ENCODE measurements around the gene CFAP161.
A peak's percentile ranks its signal among the peaks of the same experiment; 100 is the strongest.

The CFAP161 gene

GRCh38 chr15:81155375-81156218 is 21.5 kb downstream of the CFAP161 start:
- H4K20me1 ChIP-seq (ENCODE audit: insufficient read depth, low read length, poor library complexity, severe bottlenecking), result no peaks in the 10 kb centered on the region
- peaks cover 3% of the 10 kb centered on the region for H3K4me1 ChIP-seq (ENCODE audit: insufficient read depth, low read length, poor library complexity, severe bottlenecking)
- TF ChIP-seq CTCF (conservative IDR thresholded peaks at IDR 0.05; ENCODE audit: low read length), result peak; percentile 83
- TF ChIP-seq EZH2phosphoT487 (IDR thresholded peaks at IDR 0.05; ENCODE audit: borderline replicate concordance), result no peak
- H3K4me2 ChIP-seq (ENCODE audit: low read depth, low read length, poor library complexity, severe bottlenecking), result no peak overlapping the region
- H3K79me2 ChIP-seq (ENCODE audit: insufficient read depth, low read length), result no peaks in the 10 kb centered on the region
- H3K9me3 ChIP-seq (ENCODE audit: insufficient read depth, low read depth, low read length), result no peaks in the 10 kb centered on the region
- no peak overlapping the region for H3K4me3 ChIP-seq (ENCODE audit: low read length, poor library complexity, severe bottlenecking)
- no peaks in the 10 kb centered on the region for H3K9me2 ChIP-seq (replicated peaks; ENCODE audit: low read depth, low read length)
- peak overlapping the region; percentile 37 for H2AFZ ChIP-seq (ENCODE audit: low read length)
- no peaks in the 10 kb centered on the region for H3K36me3 ChIP-seq (ENCODE audit: insufficient read depth, low read length)
- H3K27me3 ChIP-seq (ENCODE audit: insufficient read depth, low read length, poor library complexity, severe bottlenecking), result no peaks in the 10 kb centered on the region
- H3F3A ChIP-seq (ENCODE audit: low read depth), result no peaks in the 10 kb centered on the region
- H3K9ac ChIP-seq (ENCODE audit: low read depth, low read length, poor library complexity, severe bottlenecking), result no peak overlapping the region

GRCh38 chr15:81156324-81156723 is 22.3 kb downstream of the CFAP161 start:
- no peaks in the 10 kb centered on the region for H3K9me3 ChIP-seq (ENCODE audit: insufficient read depth, low read depth, low read length)
- no peaks in the 10 kb centered on the region for H3K36me3 ChIP-seq (ENCODE audit: insufficient read depth, low read length)
- H3K4me3 ChIP-seq (ENCODE audit: low read length, poor library complexity, severe bottlenecking), result no peak overlapping the region
- no peaks in the 10 kb centered on the region for H3F3A ChIP-seq (ENCODE audit: low read depth)
- peak overlapping the region; percentile 37; the same call in 1 of the 2 replicates for H2AFZ ChIP-seq (ENCODE audit: low read length)
- H4K20me1 ChIP-seq (ENCODE audit: insufficient read depth, low read length, poor library complexity, severe bottlenecking), result no peaks in the 10 kb centered on the region
- no peak overlapping the region for H3K9ac ChIP-seq (ENCODE audit: low read depth, low read length, poor library complexity, severe bottlenecking)
- TF ChIP-seq EZH2phosphoT487 (IDR thresholded peaks at IDR 0.05; ENCODE audit: borderline replicate concordance) (no peak), CTCF (conservative IDR thresholded peaks at IDR 0.05; ENCODE audit: low read length) (no peak)
- peak overlapping the region; percentile 15 for H3K4me2 ChIP-seq (ENCODE audit: low read depth, low read length, poor library complexity, severe bottlenecking)
- no peaks in the 10 kb centered on the region for H3K79me2 ChIP-seq (ENCODE audit: insufficient read depth, low read length)
- H3K4me1 ChIP-seq (ENCODE audit: insufficient read depth, low read length, poor library complexity, severe bottlenecking), result peaks cover 6% of the 10 kb centered on the region
- H3K27me3 ChIP-seq (ENCODE audit: insufficient read depth, low read length, poor library complexity, severe bottlenecking), result no peaks in the 10 kb centered on the region
- no peaks in the 10 kb centered on the region for H3K9me2 ChIP-seq (replicated peaks; ENCODE audit: low read depth, low read length)

- TF ChIP-seq EZH2phosphoT487 (IDR thresholded peaks at IDR 0.05; ENCODE audit: borderline replicate concordance) (no peak), CTCF (conservative IDR thresholded peaks at IDR 0.05; ENCODE audit: low read length) (no peak)
- Histone ChIP-seq H3K27me3 (ENCODE audit: insufficient read depth, low read length, poor library complexity, severe bottlenecking) (no peaks in the 10 kb centered on the region), H3K4me2 (ENCODE audit: low read depth, low read length, poor library complexity, severe bottlenecking) (no peak overlapping the region)
Measured at GRCh38 chr15:81157195-81157938, 23.3 kb downstream of the CFAP161 start.

More at GRCh38 chr15:81157195-81157938, 23.3 kb downstream of the CFAP161 start:
- Histone ChIP-seq H3K4me1 (ENCODE audit: insufficient read depth, low read length, poor library complexity, severe bottlenecking) (peaks cover 11% of the 10 kb centered on the region), H3K36me3 (ENCODE audit: insufficient read depth, low read length) (no peaks in the 10 kb centered on the region), H2AFZ (ENCODE audit: low read length) (no peak overlapping the region), H3K9me3 (ENCODE audit: insufficient read depth, low read depth, low read length) (no peaks in the 10 kb centered on the region), H4K20me1 (ENCODE audit: insufficient read depth, low read length, poor library complexity, severe bottlenecking) (no peaks in the 10 kb centered on the region), H3K79me2 (ENCODE audit: insufficient read depth, low read length) (no peaks in the 10 kb centered on the region), H3K9ac (ENCODE audit: low read depth, low read length, poor library complexity, severe bottlenecking) (no peak overlapping the region), H3K9me2 (replicated peaks; ENCODE audit: low read depth, low read length) (no peaks in the 10 kb centered on the region), H3F3A (ENCODE audit: low read depth) (no peaks in the 10 kb centered on the region), H3K4me3 (ENCODE audit: low read length, poor library complexity, severe bottlenecking) (no peak overlapping the region)

All from Loucy (cell line).